H9 (cell line): ENCODE data around the gene SAP30L. TPM values are rescaled to one million over a fixed set of nuclear protein-coding genes. Genes with fewer than 3 reads are reported as not detected.

ENCODE experiments used
- DNase-seq: peaks from one replicate; pipeline ENCODE4 v3.0.0-alpha.2; 2017
- H2AFZ ChIP-seq: one replicate; pipeline ENCODE4 v1.6.1; 2013; ENCODE audit warnings: mild to moderate bottlenecking, low read length, control low read depth, moderate library complexity
- H2AK5ac ChIP-seq: 2 replicates; pipeline ENCODE4 v1.6.1; 2013; ENCODE audit warnings: low read length, control low read depth, mixed read lengths; ENCODE audit not compliant: insufficient read length
- H2BK120ac ChIP-seq: one replicate; pipeline ENCODE4 v1.6.1; 2013; ENCODE audit warnings: low read depth, mild to moderate bottlenecking, low read length, control low read depth, inconsistent platforms; ENCODE audit not compliant: poor library complexity, severe bottlenecking
- H2BK12ac ChIP-seq: 2 replicates; pipeline ENCODE4 v1.6.1; 2013; ENCODE audit warnings: low read length, control low read depth, mixed read lengths, low read depth; ENCODE audit not compliant: insufficient read length
- H2BK15ac ChIP-seq: 2 replicates; pipeline ENCODE4 v1.6.1; 2013; ENCODE audit warnings: low read depth, low read length, control low read depth
- H2BK20ac ChIP-seq: one replicate; pipeline ENCODE4 v1.6.1; 2013; ENCODE audit warnings: low read depth, mild to moderate bottlenecking, low read length, control low read depth, inconsistent platforms; ENCODE audit not compliant: poor library complexity, severe bottlenecking
- H2BK5ac ChIP-seq: 2 replicates; pipeline ENCODE4 v1.6.1; 2013; ENCODE audit warnings: low read length, control low read depth, mixed read lengths; ENCODE audit not compliant: insufficient read length
- H3K14ac ChIP-seq: 2 replicates; pipeline ENCODE4 v1.6.1; 2013; ENCODE audit warnings: low read length, control low read depth; ENCODE audit not compliant: insufficient read depth
- H3K18ac ChIP-seq: 2 replicates; pipeline ENCODE4 v1.6.1; 2013; ENCODE audit warnings: low read depth, mild to moderate bottlenecking, mixed read lengths, low read length, control low read depth; ENCODE audit not compliant: insufficient read length
- H3K23ac ChIP-seq: 2 replicates; pipeline ENCODE4 v1.6.1; 2013; ENCODE audit warnings: low read length, control low read depth, mixed read lengths, low read depth; ENCODE audit not compliant: insufficient read length
- H3K23me2 ChIP-seq: 2 replicates; pipeline ENCODE4 v1.6.1; 2013; ENCODE audit warnings: low read depth, mild to moderate bottlenecking, mixed read lengths, low read length, control low read depth; ENCODE audit not compliant: insufficient read length, poor library complexity, severe bottlenecking
- H3K27ac ChIP-seq: 2 replicates; pipeline ENCODE4 v1.5.1; 2013; ENCODE audit warnings: low read length, control low read depth, mixed read lengths, low read depth; ENCODE audit not compliant: insufficient read length
- H3K27me3 ChIP-seq: 2 replicates; pipeline ENCODE4 v1.6.1; 2013; ENCODE audit warnings: low read length, control low read depth, inconsistent platforms; ENCODE audit not compliant: insufficient read depth
- H3K4ac ChIP-seq: 2 replicates; pipeline ENCODE4 v1.6.1; 2013; ENCODE audit warnings: low read depth, mild to moderate bottlenecking, control low read depth, inconsistent platforms, low read length, moderate library complexity
- H3K4me1 ChIP-seq: 2 replicates; pipeline ENCODE4 v1.6.1; 2013; ENCODE audit warnings: low read length, control low read depth, inconsistent platforms; ENCODE audit not compliant: insufficient read depth
- H3K4me2 ChIP-seq: 2 replicates; pipeline ENCODE4 v1.6.1; 2013; ENCODE audit warnings: low read length, control low read depth, mixed read lengths; ENCODE audit not compliant: insufficient read length, insufficient read depth
- H3K56ac ChIP-seq: 2 replicates; pipeline ENCODE4 v1.6.1; 2013; ENCODE audit warnings: low read depth, mild to moderate bottlenecking, mixed read lengths, low read length, control low read depth; ENCODE audit not compliant: insufficient read length
- H3K79me1 ChIP-seq: 2 replicates; pipeline ENCODE4 v1.6.1; 2013; ENCODE audit warnings: low read depth, mild to moderate bottlenecking, moderate library complexity, low read length, control low read depth, inconsistent platforms; ENCODE audit not compliant: insufficient read depth, poor library complexity, severe bottlenecking
- H3K79me2 ChIP-seq: 2 replicates; pipeline ENCODE4 v1.6.1; 2013; ENCODE audit warnings: low read length, control low read depth, inconsistent platforms; ENCODE audit not compliant: insufficient read depth
- H3K9ac ChIP-seq: 2 replicates; pipeline ENCODE4 v1.6.1; 2013; ENCODE audit warnings: low read length, control low read depth, mixed read lengths; ENCODE audit not compliant: insufficient read length; ENCODE audit errors: extremely low read depth
- H3K9me3 ChIP-seq: one replicate; pipeline ENCODE4 v1.6.1; 2013; ENCODE audit warnings: low read depth, low read length, inconsistent platforms; ENCODE audit not compliant: control insufficient read depth
- H3T11ph ChIP-seq: one replicate; pipeline ENCODE4 v1.6.1; 2013; ENCODE audit warnings: mild to moderate bottlenecking, low read length, control low read depth, inconsistent platforms
- H4K20me1 ChIP-seq: one replicate; pipeline ENCODE4 v1.6.1; 2013; ENCODE audit not compliant: control insufficient read depth, insufficient read length, insufficient read depth
- H4K5ac ChIP-seq: 2 replicates; pipeline ENCODE4 v1.6.1; 2013; ENCODE audit warnings: low read depth, mild to moderate bottlenecking, mixed read lengths, low read length, control low read depth; ENCODE audit not compliant: insufficient read length
- H4K8ac ChIP-seq: replicated peaks from 2 replicates; pipeline ENCODE4 v1.6.1; 2013; ENCODE audit warnings: low read length, control low read depth, mixed read lengths, low read depth; ENCODE audit not compliant: insufficient read length
- H4K91ac ChIP-seq: 2 replicates; pipeline ENCODE4 v1.6.1; 2013; ENCODE audit warnings: low read depth, mild to moderate bottlenecking, moderate library complexity, mixed read lengths, low read length, control low read depth; ENCODE audit not compliant: insufficient read length
- H3K27ac Mint-ChIP-seq, 3 experiments: 2 replicates in 2 of 3; 3 replicates in 1 of 3; pipeline ENCODE4 v1.8.0; 2020 to 2021; ENCODE audit warnings: mixed read lengths in 3 of 3, mild to moderate bottlenecking in 1 of 3, moderate library complexity in 1 of 3
- H3K27me3 Mint-ChIP-seq: 2 replicates; pipeline ENCODE4 v1.8.0; 2021; ENCODE audit warnings: low read depth, mild to moderate bottlenecking, moderate library complexity, mixed read lengths
- H3K36me3 Mint-ChIP-seq, 3 experiments: 2 replicates in 2 of 3; 3 replicates in 1 of 3; pipeline ENCODE4 v1.8.0; 2020 to 2021; ENCODE audit warnings: low read depth in 3 of 3, mixed read lengths in 3 of 3; ENCODE audit not compliant: insufficient read depth in 1 of 3
- H3K4me1 Mint-ChIP-seq, 2 experiments: 2 replicates each; pipeline ENCODE4 v1.8.0; 2020; ENCODE audit warnings: mixed read lengths in 2 of 2
- H3K4me3 Mint-ChIP-seq, 2 experiments: 2 replicates in 1 of 2; 3 replicates in 1 of 2; pipeline ENCODE4 v1.8.0; 2020 to 2021; ENCODE audit warnings: mild to moderate bottlenecking in 2 of 2, mixed read lengths in 2 of 2, moderate library complexity in 1 of 2
- H3K9me3 Mint-ChIP-seq, 2 experiments: 2 replicates in 1 of 2; 3 replicates in 1 of 2; pipeline ENCODE4 v1.8.0; 2020; ENCODE audit warnings: mild to moderate bottlenecking in 2 of 2, mixed read lengths in 2 of 2, moderate library complexity in 1 of 2
- CTCF ChIP-seq: fragments of 200-600 bp; sonication (generic); conservative IDR thresholded peaks from 3 replicates; pipeline ENCODE4 v1.8.0; 2021; ENCODE audit warnings: antibody characterized with exemption, mild to moderate bottlenecking
- WGBS: extraction: QIAGEN DNeasy Blood & Tissue Kit; methylation state at CpG from one replicate; pipeline ENCODE4 v1.1.7; 2013; ENCODE audit warnings: missing lambda C conversion rate, low lambda C conversion rate, mixed read lengths; ENCODE audit not compliant: insufficient read length; ENCODE audit errors: extremely low coverage; 5-methylcytosine and 5-hydroxymethylcytosine counted together
- total RNA-seq: library from RNA; stranded (reverse); gene quantifications from 2 replicates; pipeline ENCODE4 v1.2.1, GENCODE V29; 2021

SAP30L gene
- total RNA-seq, 1 experiment from 2014 or later, result 25.0 TPM

GRCh38 chr5:154502180-154502579 is 56.4 kb downstream of the SAP30L start:
- Histone ChIP-seq H4K5ac (no peak overlapping the region), H3K56ac (no peak overlapping the region), H3K27me3 (no peaks in the 10 kb centered on the region), H3K14ac (no peak overlapping the region), H3K9me3 (no peaks in the 10 kb centered on the region), H3K23me2 (no peaks in the 10 kb centered on the region), H4K8ac (no peak overlapping the region), H3K27ac (no peak overlapping the region), H2BK5ac (no peak overlapping the region), H2BK120ac (no peak overlapping the region), H3K18ac (no peak overlapping the region), H4K91ac (no peak overlapping the region), H3T11ph (no peak overlapping the region), H2BK15ac (no peak overlapping the region), H2BK12ac (no peak overlapping the region), H3K9ac (no peak overlapping the region), H3K79me2 (no peaks in the 10 kb centered on the region), H3K23ac (no peak overlapping the region), H3K4ac (no peak overlapping the region), H2AK5ac (no peak overlapping the region), H3K4me1 (peaks cover 2% of the 10 kb centered on the region; the same call in 1 of the 2 replicates), H3K79me1 (no peaks in the 10 kb centered on the region), H4K20me1 (no peaks in the 10 kb centered on the region), H3K4me2 (no peak overlapping the region), H2BK20ac (no peak overlapping the region), H2AFZ (no peak overlapping the region)
- Mint-ChIP-seq H3K27me3 (peaks cover 10% of the 10 kb centered on the region), H3K4me1 (peaks cover 12 to 19% of the 10 kb centered on the region in 2 experiments), H3K36me3 (no peaks in the 10 kb centered on the region), H3K4me3 (no peak overlapping the region), H3K9me3 (no peaks in the 10 kb centered on the region), H3K27ac (no peak overlapping the region)
- no CpG with 5 or more reads among the region's 1 CpG for WGBS
- no peak for DNase-seq
- no peak for TF ChIP-seq CTCF
